Measurements from ENCODE around the gene TMPRSS6. TPM values are rescaled to one million over a fixed set of nuclear protein-coding genes. Genes with fewer than 3 reads are reported as not detected.

The TMPRSS6 gene
- total RNA-seq, 2 donors from 2014 or later, result 0.22 to 0.31 TPM

DNA sequence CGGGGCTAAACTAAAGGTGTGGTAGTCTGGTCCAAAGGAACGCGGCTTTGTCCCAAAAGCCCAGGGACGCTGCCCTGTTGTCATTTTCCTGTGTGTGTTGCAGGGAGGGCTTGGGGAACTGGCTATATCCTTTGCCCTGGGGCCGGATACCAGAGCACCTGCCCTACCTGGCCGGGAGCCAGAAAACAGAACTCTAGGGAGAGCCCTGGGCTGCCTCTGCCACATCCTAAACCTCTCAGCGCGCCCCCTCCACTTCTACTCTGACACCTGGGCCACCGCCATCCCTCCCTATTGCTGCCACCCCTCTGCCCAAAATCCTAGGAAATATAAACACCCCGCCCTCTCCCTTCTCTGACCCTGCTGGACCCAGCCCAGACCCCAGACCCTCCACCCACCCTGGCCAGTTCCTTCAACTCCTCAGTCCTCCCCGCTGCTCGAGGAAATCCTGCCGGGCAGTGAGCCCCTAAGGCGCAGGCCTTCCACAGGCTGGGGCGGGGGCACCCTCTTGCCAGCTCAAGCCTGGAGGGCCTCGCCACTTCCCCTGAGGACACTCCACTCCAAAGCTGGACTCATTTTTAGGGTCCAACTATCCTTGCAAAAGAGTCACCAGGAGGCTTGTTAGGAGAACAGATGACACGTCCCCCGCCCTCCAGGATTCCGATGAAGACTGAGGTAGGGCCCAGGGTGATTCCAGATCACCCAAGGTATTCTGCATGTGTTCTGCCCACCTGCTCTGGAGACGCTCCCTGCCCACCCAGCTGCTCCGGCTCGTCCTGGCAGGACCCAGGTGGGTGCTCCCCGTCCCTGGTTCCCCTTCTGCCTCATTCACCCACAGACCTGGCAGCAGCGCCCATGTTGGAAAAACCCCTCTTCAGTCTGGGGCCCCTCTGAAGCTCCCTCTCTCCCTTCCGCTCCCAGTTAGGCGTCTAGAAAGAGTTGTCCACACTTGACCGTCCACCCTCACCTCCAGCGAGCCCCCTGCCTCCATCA is 45.8 kb downstream of the TMPRSS6 start:
- 94 to 95% methylated on average over 18 to 28 of the region's 28 CpGs for WGBS, 2 experiments (ENCODE audit: insufficient coverage in 1 of 2, insufficient read length in 1 of 2)
- no peaks in the 10 kb centered on the region for H3K9me3 Mint-ChIP-seq
- no peak overlapping the region for H3K9ac ChIP-seq (ENCODE audit: extremely low read depth, low read length, poor library complexity, severe bottlenecking)
- H3K36me3 ChIP-seq (ENCODE audit: control insufficient read depth, insufficient read depth, low read length), result no peaks in the 10 kb centered on the region
- no peak overlapping the region for H3K27ac ChIP-seq (ENCODE audit: low read depth, low read length)
- DNase-seq, result no peak
- peaks cover 32% of the 10 kb centered on the region for H3K27me3 Mint-ChIP-seq (ENCODE audit: insufficient read depth)
- H3K4me1 ChIP-seq (ENCODE audit: control insufficient read depth, insufficient read depth, low read length), result no peaks in the 10 kb centered on the region
- H3K4me3 Mint-ChIP-seq, result no peak overlapping the region
- peaks cover 2% of the 10 kb centered on the region for H3K4me1 Mint-ChIP-seq
- H3K9me3 ChIP-seq (ENCODE audit: control insufficient read depth, low read length), result no peaks in the 10 kb centered on the region
- H3K4me3 ChIP-seq (ENCODE audit: low read length), result no peak overlapping the region
- no peak overlapping the region for H3K27ac Mint-ChIP-seq
- TF ChIP-seq, protein P1, sequence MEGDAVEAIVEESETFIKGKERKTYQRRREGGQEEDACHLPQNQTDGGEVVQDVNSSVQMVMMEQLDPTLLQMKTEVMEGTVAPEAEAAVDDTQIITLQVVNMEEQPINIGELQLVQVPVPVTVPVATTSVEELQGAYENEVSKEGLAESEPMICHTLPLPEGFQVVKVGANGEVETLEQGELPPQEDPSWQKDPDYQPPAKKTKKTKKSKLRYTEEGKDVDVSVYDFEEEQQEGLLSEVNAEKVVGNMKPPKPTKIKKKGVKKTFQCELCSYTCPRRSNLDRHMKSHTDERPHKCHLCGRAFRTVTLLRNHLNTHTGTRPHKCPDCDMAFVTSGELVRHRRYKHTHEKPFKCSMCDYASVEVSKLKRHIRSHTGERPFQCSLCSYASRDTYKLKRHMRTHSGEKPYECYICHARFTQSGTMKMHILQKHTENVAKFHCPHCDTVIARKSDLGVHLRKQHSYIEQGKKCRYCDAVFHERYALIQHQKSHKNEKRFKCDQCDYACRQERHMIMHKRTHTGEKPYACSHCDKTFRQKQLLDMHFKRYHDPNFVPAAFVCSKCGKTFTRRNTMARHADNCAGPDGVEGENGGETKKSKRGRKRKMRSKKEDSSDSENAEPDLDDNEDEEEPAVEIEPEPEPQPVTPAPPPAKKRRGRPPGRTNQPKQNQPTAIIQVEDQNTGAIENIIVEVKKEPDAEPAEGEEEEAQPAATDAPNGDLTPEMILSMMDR (conservative IDR thresholded peaks at IDR 0.05), result no peak
- peaks cover 10% of the 10 kb centered on the region for H3K27me3 ChIP-seq (ENCODE audit: control insufficient read depth, insufficient read depth, low read length, poor library complexity, severe bottlenecking)
- H3K36me3 Mint-ChIP-seq (ENCODE audit: low read depth), result no peaks in the 10 kb centered on the region

DNA sequence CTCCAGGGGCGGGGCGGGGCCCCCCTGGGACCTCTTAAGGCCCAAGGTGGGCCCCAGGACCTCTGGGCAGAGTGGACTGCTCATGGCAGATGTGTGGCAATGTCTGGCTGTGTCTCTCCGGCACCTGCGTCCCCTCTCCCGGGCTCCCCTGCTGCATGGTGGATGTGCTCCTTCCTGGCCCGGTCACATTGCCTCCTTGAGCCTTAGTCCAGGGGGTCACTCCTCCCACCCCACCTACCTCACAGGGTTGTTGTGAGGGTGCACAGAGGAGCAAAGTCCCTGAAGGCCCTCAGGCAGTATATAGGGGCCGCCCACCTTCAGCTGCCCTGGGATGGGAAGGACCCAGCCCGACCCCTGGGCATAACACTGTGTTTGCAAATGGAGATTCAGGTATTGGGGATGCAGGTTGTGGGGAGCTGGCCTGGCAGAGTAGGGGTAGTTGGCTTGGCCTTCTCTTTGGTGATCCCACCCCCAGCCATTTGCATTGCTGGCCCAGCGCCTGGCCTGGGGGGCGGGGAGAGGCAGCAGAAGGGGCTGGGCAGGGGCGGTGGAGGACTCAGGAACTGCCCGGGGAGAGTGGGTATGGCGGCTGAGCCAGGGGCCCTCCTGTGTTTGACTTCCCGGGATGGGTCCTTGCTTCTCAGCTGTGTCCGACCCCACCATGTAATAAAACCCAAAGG is 46.7 kb downstream of the TMPRSS6 start:
- H3K4me1 ChIP-seq (ENCODE audit: control insufficient read depth, insufficient read depth, low read length), result no peaks in the 10 kb centered on the region
- peaks cover 1% of the 10 kb centered on the region for H3K27me3 ChIP-seq (ENCODE audit: control insufficient read depth, insufficient read depth, low read length, poor library complexity, severe bottlenecking)
- Mint-ChIP-seq H3K27ac (no peak overlapping the region), H3K27me3 (ENCODE audit: insufficient read depth) (peaks cover 23% of the 10 kb centered on the region), H3K36me3 (ENCODE audit: low read depth) (peaks cover 1% of the 10 kb centered on the region), H3K9me3 (no peaks in the 10 kb centered on the region), H3K4me3 (no peak overlapping the region), H3K4me1 (peaks cover 2% of the 10 kb centered on the region)
- no peak overlapping the region for H3K4me3 ChIP-seq (ENCODE audit: low read length)
- H3K9me3 ChIP-seq (ENCODE audit: control insufficient read depth, low read length), result no peaks in the 10 kb centered on the region
- WGBS, 2 experiments (ENCODE audit: insufficient coverage in 1 of 2, insufficient read length in 1 of 2), result 67 to 80% methylated on average over 4 to 15 of the region's 15 CpGs
- TF ChIP-seq, protein P1 (conservative IDR thresholded peaks at IDR 0.05), result no peak
- no peak for DNase-seq
- no peak overlapping the region for H3K9ac ChIP-seq (ENCODE audit: extremely low read depth, low read length, poor library complexity, severe bottlenecking)
- no peaks in the 10 kb centered on the region for H3K36me3 ChIP-seq (ENCODE audit: control insufficient read depth, insufficient read depth, low read length)
- no peak overlapping the region for H3K27ac ChIP-seq (ENCODE audit: low read depth, low read length)

DNA sequence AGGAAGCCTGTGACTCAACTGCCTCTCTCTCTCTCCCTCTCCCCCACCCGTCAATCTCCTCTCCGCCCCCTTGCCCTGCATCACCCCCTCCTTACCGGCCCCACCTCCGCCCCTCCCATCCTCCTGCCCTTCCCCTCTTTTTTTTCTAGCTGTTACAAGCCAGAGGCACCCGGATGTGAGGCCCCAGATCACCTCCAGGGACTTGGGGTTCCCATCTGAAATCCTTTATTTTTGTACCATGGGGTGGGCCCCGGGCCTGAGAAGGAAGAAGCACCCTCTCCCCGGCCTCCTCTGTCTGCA is 47.2 kb downstream of the TMPRSS6 start:
- TF ChIP-seq, protein P1 (conservative IDR thresholded peaks at IDR 0.05), result no peak
- Histone ChIP-seq H3K4me1 (ENCODE audit: control insufficient read depth, insufficient read depth, low read length) (no peaks in the 10 kb centered on the region), H3K36me3 (ENCODE audit: control insufficient read depth, insufficient read depth, low read length) (no peaks in the 10 kb centered on the region), H3K9me3 (ENCODE audit: control insufficient read depth, low read length) (no peaks in the 10 kb centered on the region), H3K27ac (ENCODE audit: low read depth, low read length) (no peak overlapping the region), H3K27me3 (ENCODE audit: control insufficient read depth, insufficient read depth, low read length, poor library complexity, severe bottlenecking) (no peaks in the 10 kb centered on the region), H3K9ac (ENCODE audit: extremely low read depth, low read length, poor library complexity, severe bottlenecking) (no peak overlapping the region), H3K4me3 (ENCODE audit: low read length) (no peak overlapping the region)
- Mint-ChIP-seq H3K27me3 (ENCODE audit: insufficient read depth) (peaks cover 18% of the 10 kb centered on the region), H3K4me1 (peaks cover 2% of the 10 kb centered on the region), H3K36me3 (ENCODE audit: low read depth) (peaks cover 5% of the 10 kb centered on the region), H3K9me3 (no peaks in the 10 kb centered on the region), H3K27ac (no peak overlapping the region), H3K4me3 (no peak overlapping the region)
- DNase-seq, result no peak
- WGBS, 2 experiments (ENCODE audit: insufficient coverage in 1 of 2, insufficient read length in 1 of 2), result 50 to 71% methylated on average over 1 to 7 of the region's 7 CpGs

Measured in endodermal cell (in vitro differentiated cells).